ENCODE data around the gene PTH2.

The PTH2 gene

DNA sequence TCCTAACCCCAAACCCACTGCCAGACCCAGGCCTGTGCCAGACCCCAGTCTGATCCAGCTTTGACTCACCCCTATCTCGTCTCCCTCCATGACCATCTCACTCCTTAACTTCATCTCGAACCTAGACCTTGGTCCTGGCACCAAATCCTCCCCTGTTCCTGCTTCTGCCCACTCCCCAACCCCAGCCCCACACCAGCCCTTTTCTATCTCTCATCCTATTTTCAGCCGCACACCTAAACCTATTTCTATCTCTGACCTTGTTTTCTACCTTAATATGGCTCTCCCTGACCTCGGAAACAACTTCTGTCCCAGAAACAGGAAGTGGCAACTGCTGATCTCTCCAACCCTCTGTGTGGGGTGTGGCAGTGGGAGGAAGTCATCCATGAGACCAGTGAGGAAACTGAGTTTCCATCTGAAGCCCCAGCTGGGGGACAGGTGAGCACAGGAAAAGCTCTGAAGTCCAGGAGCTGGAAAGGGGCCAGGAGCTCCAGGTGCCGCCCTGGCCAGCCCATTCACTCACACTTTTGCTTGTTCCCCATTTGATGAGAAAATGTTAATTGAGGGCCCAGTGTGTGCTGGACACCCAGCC lies 13.7 kb downstream of the PTH2 start:
- no peak for DNase-seq (ENCODE audit: low read depth)

GRCh38 chr19:49408816-49409440 lies 14.3 kb downstream of the PTH2 start:
- DNase-seq (ENCODE audit: low read depth) = no peak

DNA sequence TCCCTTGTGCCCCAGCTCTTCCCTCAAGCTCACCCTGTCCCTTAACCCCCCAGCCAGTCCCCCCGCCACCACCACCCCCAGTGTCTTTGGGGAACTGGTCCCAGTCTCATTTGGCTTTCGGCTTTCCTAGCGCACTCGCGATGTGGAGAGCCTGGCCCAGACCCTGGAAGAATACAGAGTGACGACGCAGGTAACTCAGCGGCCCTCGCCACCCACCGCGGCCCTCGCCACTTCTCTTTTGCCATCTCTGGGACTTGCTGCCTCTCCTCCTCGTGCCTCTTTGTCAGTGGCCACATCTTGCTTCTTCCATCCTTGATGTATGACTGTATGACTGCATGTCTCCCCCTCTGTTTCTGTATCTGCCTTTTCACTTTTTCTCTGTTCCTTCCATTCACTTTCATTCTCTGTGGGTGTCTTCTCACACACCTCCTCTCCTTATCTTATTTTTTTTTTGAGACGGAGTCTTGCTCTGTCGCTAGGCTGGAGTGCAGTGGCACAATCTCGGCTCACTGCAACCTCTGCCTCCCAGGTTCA lies 15.7 kb downstream of the PTH2 start:
- no peak for DNase-seq (ENCODE audit: low read depth)

GRCh38 chr19:49407079-49407478 lies 16.2 kb downstream of the PTH2 start:
- no peak for DNase-seq (ENCODE audit: low read depth)

- no peak for DNase-seq (ENCODE audit: low read depth)
Observed at GRCh38 chr19:49403404-49404187, 19.6 kb downstream of the PTH2 start.

DNA sequence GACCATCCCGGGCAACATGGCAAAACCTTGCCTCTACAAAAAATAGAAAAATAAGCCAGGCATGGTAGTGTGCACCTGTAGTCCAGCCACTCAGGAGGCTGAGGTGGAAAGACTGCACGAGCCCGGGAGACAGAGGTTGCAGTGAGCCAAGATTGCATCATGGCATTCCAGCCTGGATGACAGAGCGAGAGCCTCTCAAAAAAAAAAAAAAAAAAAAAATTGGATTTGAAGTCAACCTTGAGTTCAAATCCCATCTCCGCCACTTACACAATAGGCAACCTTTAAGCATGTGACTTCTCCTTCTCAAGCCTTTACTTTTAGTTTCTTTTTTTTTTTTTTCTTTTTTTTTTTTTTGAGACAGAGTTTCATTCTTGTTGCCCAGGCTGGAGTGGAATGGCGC lies 23.2 kb downstream of the PTH2 start:
- no peak for DNase-seq (ENCODE audit: low read depth)

GRCh38 chr19:49398931-49399330 lies 24.3 kb downstream of the PTH2 start:
- DNase-seq (ENCODE audit: low read depth) = no peak

DNA sequence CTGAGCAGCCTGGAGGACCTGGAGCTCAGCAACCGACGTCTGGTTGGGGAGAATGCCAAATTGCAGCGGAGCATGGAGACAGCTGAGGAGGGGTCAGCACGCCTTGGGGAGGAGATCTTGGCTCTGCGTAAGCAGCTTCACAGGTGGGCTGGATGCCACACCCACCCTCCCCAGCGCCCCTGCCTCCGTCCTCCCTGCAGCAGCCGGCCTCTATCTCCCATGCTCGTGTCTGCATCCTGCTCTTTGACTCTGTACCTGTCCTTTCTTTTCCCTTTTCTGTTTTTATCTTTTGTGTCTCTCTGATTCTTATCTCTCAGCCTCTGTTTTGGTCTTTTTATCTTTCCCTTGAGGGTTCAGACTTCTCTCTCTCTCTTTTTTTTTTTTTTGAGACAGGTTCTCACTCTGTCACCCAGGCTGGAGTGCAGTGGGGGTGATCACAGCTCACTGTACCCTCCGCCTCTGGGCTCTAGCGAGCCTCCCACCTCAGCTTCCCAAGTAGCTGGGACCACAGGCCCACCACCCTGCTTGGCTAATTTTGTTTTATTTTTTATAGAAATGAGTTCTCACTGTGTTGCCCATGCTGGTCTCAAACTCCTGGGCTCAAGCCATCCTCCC lies 25.1 kb downstream of the PTH2 start:
- DNase-seq (ENCODE audit: low read depth) = no peak

- no peak for DNase-seq (ENCODE audit: low read depth)
Observed at GRCh38 chr19:49396738-49397505, 26.3 kb downstream of the PTH2 start.

DNA sequence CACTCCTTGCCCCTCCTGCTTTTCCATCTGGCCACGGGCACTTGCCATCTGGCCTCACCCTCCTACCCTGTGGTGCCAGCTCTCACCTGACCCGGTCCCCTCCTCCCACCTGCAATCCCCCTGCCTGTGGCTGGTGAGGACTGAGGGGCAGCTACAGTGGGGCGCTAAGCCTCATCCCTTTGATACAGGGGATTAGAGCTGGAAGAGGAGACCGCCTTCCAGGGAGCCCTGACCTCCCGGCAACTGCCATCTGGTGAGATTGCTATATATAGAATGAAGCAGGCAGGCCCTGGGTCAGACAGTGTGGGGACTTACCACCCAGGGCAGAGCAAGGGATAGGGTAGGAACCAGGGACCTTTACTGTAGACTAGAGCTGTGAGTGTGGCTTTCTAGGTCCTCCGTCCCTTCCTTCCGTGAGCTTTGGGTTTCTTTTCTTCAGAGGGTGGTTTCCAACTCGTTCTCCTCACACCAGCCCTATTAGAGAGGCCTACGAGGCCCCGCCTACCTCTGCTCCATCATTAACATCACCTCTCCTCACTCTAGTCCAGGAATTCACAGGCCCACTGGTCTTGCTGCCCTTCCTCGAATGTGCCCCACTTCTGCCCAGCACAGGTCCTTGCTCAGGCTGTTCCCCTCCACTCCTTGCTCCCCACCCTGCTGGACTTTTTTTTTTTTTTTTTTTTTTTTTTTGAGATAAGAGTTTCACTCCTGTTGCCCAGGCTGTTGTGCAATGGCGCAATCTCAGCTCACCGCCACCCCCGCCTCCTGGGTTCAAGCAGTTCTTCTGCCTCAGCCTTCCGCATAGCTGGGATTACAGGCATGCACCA lies 27.4 kb downstream of the PTH2 start:
- DNase-seq (ENCODE audit: low read depth) = no peak

- no peak for DNase-seq (ENCODE audit: low read depth)
Observed at GRCh38 chr19:49393881-49394280, 29.4 kb downstream of the PTH2 start.

- DNase-seq (ENCODE audit: low read depth) = peak; percentile 67
Observed at GRCh38 chr19:49391581-49392399, 31.5 kb downstream of the PTH2 start.

DNA sequence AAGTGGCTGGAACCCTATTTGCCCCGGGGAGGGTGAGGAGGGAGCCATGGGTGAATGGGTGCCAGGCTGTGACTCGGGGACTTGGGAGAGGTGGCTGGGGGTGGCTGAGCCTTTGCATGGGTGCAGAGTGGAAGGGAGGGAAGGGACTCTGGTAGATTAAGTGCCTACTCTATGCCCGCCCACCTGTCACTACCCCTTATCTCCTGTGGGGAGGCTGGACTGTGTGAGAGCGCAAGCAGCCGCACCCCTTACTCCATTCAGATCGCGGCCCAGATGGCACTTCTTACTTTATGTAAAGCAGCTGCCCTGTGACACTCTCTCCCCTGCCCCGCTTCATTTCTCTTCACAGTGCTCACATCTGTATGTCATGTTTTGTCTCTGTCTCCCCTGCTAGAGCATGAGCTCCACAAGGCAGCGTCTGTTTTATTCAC lies 32.3 kb downstream of the PTH2 start:
- no peak for DNase-seq (ENCODE audit: low read depth)

DNA sequence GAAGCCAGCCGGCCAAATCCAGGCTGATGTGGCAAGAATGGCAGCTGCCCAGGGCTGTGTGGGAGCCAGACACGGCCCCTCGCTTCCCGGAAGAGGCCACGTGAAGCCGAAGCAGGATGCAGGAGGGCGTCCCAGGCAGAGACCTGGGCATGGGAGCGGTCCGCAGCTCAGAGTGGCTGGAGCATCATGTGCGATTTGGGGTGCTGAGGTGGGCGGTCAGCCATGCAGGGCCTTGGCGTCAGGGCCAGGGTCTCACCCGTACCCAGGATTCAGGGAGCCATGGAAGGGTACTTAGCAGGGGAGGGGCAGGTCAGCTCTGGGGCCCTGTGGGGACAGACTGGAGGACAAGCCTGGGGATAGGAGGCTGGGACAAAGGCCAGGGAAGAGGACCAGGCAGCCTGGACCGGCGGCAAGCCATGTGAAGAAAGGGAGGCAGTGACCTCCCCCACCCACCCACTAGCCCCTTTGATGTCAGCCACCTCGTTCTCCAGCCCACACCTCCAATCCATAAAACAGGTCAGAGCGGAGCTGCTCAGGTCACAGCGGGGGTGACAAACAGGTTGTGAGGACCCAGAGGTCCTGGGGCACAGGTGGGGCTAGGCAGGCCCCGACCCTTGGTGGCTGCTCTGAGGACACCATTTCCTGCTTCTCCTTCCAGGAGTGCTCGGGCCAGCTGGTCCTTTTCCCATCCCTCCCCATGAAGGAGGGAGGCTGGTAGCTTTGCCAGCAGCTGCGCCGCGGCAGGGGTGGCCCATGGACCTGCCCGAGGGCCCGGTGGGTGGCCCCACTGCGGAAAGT lies 32.9 kb downstream of the PTH2 start:
- DNase-seq (ENCODE audit: low read depth) = no peak

GRCh38 chr19:49389406-49389805 lies 33.8 kb downstream of the PTH2 start:
- no peak for DNase-seq (ENCODE audit: low read depth)

GRCh38 chr19:49387936-49388372 lies 35.3 kb downstream of the PTH2 start, which contains the start of gene KASH5:
Gene KASH5 (plus strand): TSS chr19:49388249. CDS start chr19:49390884, 2,635 bp downstream.
- peak; percentile 72 for DNase-seq (ENCODE audit: low read depth)

GRCh38 chr19:49383599-49383998 lies 39.6 kb downstream of the PTH2 start:
- no peak for DNase-seq (ENCODE audit: low read depth)

- no peak for DNase-seq (ENCODE audit: low read depth)
Observed at GRCh38 chr19:49382639-49383038, 40.6 kb downstream of the PTH2 start.

GRCh38 chr19:49380391-49380790 lies 42.9 kb downstream of the PTH2 start:
- DNase-seq (ENCODE audit: low read depth) = no peak

Data from activated gamma-delta T cell treated with anti-CD3 and anti-CD28 coated beads, Interleukin-2, amount 50 U/mL, for 16 hours (primary cell).